ENCODE results near the gene ZNF414. TPM values are rescaled to one million over a fixed set of nuclear protein-coding genes. Genes with fewer than 3 reads are reported as not detected.

Gene ZNF414
- total and polyA plus RNA-seq, 2 experiments from 2014 or later: 27.4 to 45.0 TPM

DNA sequence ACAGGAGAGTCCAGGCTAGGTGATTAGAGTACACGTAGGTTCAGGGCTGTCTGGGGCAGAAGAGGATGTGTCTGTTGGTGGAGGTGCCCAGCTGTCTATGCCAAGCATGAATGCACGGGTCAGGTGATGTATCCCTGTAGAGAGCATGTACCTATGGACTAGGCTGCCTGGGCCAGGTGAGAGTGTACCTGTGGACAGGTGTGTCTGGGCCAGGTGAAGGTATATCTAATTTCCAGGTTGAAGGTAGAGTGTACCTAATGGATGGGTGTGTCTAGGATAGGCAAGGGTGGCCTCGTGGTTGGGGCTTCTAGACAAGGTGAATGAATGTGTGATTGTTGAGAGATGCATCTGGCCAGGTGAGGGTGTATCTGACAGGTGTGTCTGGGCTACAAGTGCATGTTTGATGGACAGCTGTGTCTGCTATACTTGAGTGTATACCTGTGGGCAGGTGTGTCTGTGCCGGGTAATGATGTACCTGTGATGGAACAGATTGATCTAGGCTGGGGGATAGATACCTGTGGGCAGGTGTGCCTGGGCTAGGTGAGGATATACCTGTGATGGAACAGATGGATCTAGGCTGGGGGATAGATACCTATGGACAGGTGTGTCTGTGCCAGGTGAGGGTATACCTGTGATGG is 15.5 kb upstream of the ZNF414 start (continued):
- TF ChIP-seq ZNF462 (CRISPR knock-in tag; IDR thresholded peaks at IDR 0.05): no peak
- TF ChIP-seq, protein P1, sequence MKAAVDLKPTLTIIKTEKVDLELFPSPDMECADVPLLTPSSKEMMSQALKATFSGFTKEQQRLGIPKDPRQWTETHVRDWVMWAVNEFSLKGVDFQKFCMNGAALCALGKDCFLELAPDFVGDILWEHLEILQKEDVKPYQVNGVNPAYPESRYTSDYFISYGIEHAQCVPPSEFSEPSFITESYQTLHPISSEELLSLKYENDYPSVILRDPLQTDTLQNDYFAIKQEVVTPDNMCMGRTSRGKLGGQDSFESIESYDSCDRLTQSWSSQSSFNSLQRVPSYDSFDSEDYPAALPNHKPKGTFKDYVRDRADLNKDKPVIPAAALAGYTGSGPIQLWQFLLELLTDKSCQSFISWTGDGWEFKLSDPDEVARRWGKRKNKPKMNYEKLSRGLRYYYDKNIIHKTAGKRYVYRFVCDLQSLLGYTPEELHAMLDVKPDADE (IDR thresholded peaks at IDR 0.05): no peak
- no peak for TF ChIP-seq JUNB (IDR thresholded peaks at IDR 0.05; ENCODE audit: unreplicated experiment)
- TF ChIP-seq NANOG (IDR thresholded peaks at IDR 0.05; ENCODE audit: borderline replicate concordance): no peak

- peaks cover 6% of the 10 kb centered on the region for H3K4me1 ChIP-seq (ENCODE audit: insufficient read depth)
- no peaks in the 10 kb centered on the region; the same call in 2 of the 3 replicates for H3K9me3 Mint-ChIP-seq
- peaks cover 17% of the 10 kb centered on the region for H3K4me1 Mint-ChIP-seq
- no peak overlapping the region for H3K27ac ChIP-seq (ENCODE audit: low read depth)
- DNase-seq (ENCODE audit: low spot score) (no peak), ATAC-seq (no peak)
- no peak overlapping the region for H3K4me2 ChIP-seq
- H2AFZ ChIP-seq: no peak overlapping the region
- no peaks in the 10 kb centered on the region for H3K9me2 ChIP-seq (ENCODE audit: insufficient read depth)
- H3K4me3 Mint-ChIP-seq: peak overlapping the region; percentile 5; the same call in 1 of the 3 replicates
- H3K36me3 ChIP-seq (ENCODE audit: insufficient read depth): no peaks in the 10 kb centered on the region
- peaks cover 3% of the 10 kb centered on the region; the same call in 1 of the 2 replicates for H4K20me1 ChIP-seq (replicated peaks; ENCODE audit: insufficient read depth)
- no peaks in the 10 kb centered on the region; the same call in 1 of the 2 replicates for H3K79me2 ChIP-seq (replicated peaks; ENCODE audit: insufficient read depth)
- H3K4me3 ChIP-seq: no peak overlapping the region
- H3F3A ChIP-seq (replicated peaks; ENCODE audit: low read depth): peaks cover 7% of the 10 kb centered on the region; the same call in 1 of the 2 replicates
- TF ChIP-seq POLR2AphosphoS5 (IDR thresholded peaks at IDR 0.05; ENCODE audit: low read depth): no peak
- no peak for TF ChIP-seq ZNF114 (CRISPR knock-in tag; IDR thresholded peaks at IDR 0.05)
- TF ChIP-seq, protein P1 (IDR thresholded peaks at IDR 0.05): no peak
- TF ChIP-seq STAT1 (IDR thresholded peaks at IDR 0.05; ENCODE audit: unreplicated experiment): no peak
- no peak for TF ChIP-seq NANOG (IDR thresholded peaks at IDR 0.05; ENCODE audit: borderline replicate concordance)
- TF ChIP-seq CTCF (conservative IDR thresholded peaks at IDR 0.05; ENCODE audit: low read depth in 2 of 2): no peak
- H3K27me3 ChIP-seq (ENCODE audit: insufficient read depth): 0 out of 2 replicates have a peak, but pooled peaks cover 2% of the 10 kb centered on the region
- H3K36me3 Mint-ChIP-seq (ENCODE audit: low read depth): no peaks in the 10 kb centered on the region
- H3K27ac Mint-ChIP-seq: no peak overlapping the region; the same call in 1 of the 2 replicates
- peaks cover 15% of the 10 kb centered on the region for H3K27me3 Mint-ChIP-seq (ENCODE audit: insufficient read depth, low read depth, poor library complexity)
These were observed 14.5 kb upstream of the ZNF414 start for GRCh38 chr19:8528500-8528899.
